ENCODE measurements around the gene ZFPM1.

GRCh38 chr16:88558457-88559442 is 105.7 kb downstream of the ZFPM1 start:
- peak; percentile 19 for TF ChIP-seq CTCF (IDR thresholded peaks at IDR 0.05; ENCODE audit: low read depth, low read length)
- TF ChIP-seq EZH2phosphoT487 (IDR thresholded peaks at IDR 0.05; ENCODE audit: low read depth): no peak

All from OCI-LY3 (cell line).